Immature natural killer cell (primary cell): ENCODE results near the gene ZNF331. TPM values are rescaled to one million over a fixed set of nuclear protein-coding genes. Genes with fewer than 3 reads are reported as not detected.
A peak's percentile ranks its signal among the peaks of the same experiment; 100 is the strongest.
"Not testable (repeated sequence)": the region's sequence is repeated elsewhere in the genome, so short reads cannot be mapped to it uniquely, and the experiment has no call there.

Experiments
- DNase-seq, 3 donors: peaks; one replicate each; pipeline ENCODE4 v3.0.0; 2022; ENCODE audit warnings: mixed read lengths in 1 of 3
- H3K27ac Mint-ChIP-seq, 6 donors: one replicate each; pipeline ENCODE4 v1.8.0; 2020; ENCODE audit warnings: mixed read lengths in 6 of 6, mild to moderate bottlenecking in 5 of 6, inconsistent platforms in 4 of 6, moderate library complexity in 3 of 6
- H3K27me3 Mint-ChIP-seq, 3 donors: one replicate each; pipeline ENCODE4 v1.8.0; 2020 to 2021; ENCODE audit warnings: low read depth in 3 of 3, mild to moderate bottlenecking in 3 of 3, mixed read lengths in 3 of 3, moderate library complexity in 3 of 3, inconsistent platforms in 1 of 3
- H3K36me3 Mint-ChIP-seq, 3 donors: one replicate each; pipeline ENCODE4 v1.8.0; 2020; ENCODE audit warnings: mixed read lengths in 3 of 3, inconsistent platforms in 2 of 3, mild to moderate bottlenecking in 2 of 3
- H3K4me1 Mint-ChIP-seq, 2 donors: one replicate each; pipeline ENCODE4 v1.8.0; 2020; ENCODE audit warnings: inconsistent platforms in 2 of 2, mild to moderate bottlenecking in 2 of 2, mixed read lengths in 2 of 2, moderate library complexity in 1 of 2
- H3K4me3 Mint-ChIP-seq, 5 donors: one replicate each; pipeline ENCODE4 v1.8.0; 2020; ENCODE audit warnings: mild to moderate bottlenecking in 5 of 5, mixed read lengths in 5 of 5, inconsistent platforms in 3 of 5, moderate library complexity in 3 of 5
- H3K9me3 Mint-ChIP-seq, 6 donors: one replicate each; pipeline ENCODE4 v1.8.0; 2020; ENCODE audit warnings: mild to moderate bottlenecking in 6 of 6, mixed read lengths in 6 of 6, inconsistent platforms in 4 of 6, moderate library complexity in 3 of 6
- polyA plus RNA-seq, 3 donors: library from polyadenylated mRNA; unstranded; fragments of 300-500 nt; fragmentation: Illumina TruSeq; gene quantifications; one replicate each; pipeline ENCODE4 v1.2.3, GENCODE V29; 2021

ZNF331 gene
- polyA plus RNA-seq, 3 donors from 2014 or later = 11.8 to 35.8 (median 21.8) TPM

DNA sequence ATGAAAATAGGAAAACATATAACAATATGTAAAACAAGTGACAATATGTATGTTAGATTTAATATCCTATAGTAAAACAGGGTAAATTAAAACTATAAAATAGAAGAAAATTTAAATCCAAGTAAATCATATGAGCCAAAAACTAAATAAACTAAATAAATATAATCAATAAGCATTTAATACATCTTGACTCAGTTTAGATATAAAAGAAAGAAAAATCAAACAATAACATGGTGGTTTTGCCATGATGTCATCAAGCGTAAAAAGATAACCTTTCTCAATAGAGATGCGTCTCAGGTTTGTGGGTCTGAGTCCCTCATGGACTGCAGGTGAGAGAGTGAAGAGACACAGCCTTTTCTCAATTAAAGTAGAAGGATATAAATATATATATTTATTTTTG lies 26.6 kb upstream of the ZNF331 start:
- H3K36me3 Mint-ChIP-seq = peaks cover 0 to 2% (median 0%) of the 10 kb centered on the region in 3 donors
- no peak overlapping the region for H3K27ac Mint-ChIP-seq
- H3K27me3 Mint-ChIP-seq = peaks cover 0 to 6% (median 0%) of the 10 kb centered on the region in 3 donors
- H3K4me1 Mint-ChIP-seq = no peaks in the 10 kb centered on the region
- DNase-seq = no peak
- no peak overlapping the region for H3K4me3 Mint-ChIP-seq
- peaks cover 0 to 3% (median under 1%) of the 10 kb centered on the region in 6 donors for H3K9me3 Mint-ChIP-seq

DNA sequence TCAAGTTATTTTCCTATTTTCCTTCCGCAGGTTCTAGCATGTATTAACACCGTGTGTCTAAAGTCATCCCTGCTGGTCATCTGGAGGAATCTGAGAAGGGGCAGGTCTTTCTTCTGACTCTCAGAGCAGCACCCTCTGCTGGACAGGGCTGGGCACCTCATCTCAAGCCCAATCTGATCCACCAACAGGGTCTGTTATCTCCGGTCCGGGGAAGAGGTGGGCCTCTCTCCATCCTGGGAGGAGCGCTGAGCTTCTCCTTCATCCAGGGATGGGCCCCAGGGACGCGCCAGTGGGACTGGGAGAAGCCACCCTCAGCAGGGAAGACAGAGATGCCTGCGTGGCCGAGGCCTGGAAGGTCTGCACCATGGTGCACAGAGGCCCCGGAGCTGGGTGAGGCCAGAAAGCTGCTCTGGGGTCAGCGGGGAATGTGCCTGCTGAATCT lies 26.0 kb upstream of the ZNF331 start:
- no peak overlapping the region for H3K4me3 Mint-ChIP-seq
- no peaks in the 10 kb centered on the region for H3K4me1 Mint-ChIP-seq
- DNase-seq = peak; percentile 40 to 57 (median 52)
- H3K36me3 Mint-ChIP-seq = no peaks in the 10 kb centered on the region
- H3K9me3 Mint-ChIP-seq = peaks cover 0 to 2% (median 0%) of the 10 kb centered on the region in 6 donors
- peaks cover 0 to 3% (median 0%) of the 10 kb centered on the region in 3 donors for H3K27me3 Mint-ChIP-seq
- no peak overlapping the region for H3K27ac Mint-ChIP-seq

DNA sequence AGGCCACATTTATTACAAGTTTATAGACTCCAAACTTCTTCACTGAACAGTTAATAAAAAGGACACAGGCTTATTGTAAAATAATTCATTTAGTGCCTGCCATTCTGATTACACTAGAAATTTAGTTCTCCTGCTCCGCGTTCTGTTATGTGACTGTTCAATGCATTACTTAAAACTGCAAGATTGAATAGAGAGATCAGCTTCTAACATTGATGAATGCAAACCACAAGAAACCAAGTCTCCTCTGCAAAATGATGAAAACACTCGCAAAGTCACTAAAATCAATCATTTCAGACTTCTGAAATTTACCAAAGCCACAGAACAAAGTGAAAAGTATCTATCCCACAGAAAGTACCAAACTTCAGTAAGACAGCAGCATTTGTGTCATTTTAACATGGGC lies 22.9 kb upstream of the ZNF331 start:
- H3K9me3 Mint-ChIP-seq, DNase-seq, H3K4me3 Mint-ChIP-seq, H3K27me3 Mint-ChIP-seq, H3K27ac Mint-ChIP-seq, H3K36me3 Mint-ChIP-seq, H3K4me1 Mint-ChIP-seq: not testable (repeated sequence)

DNA sequence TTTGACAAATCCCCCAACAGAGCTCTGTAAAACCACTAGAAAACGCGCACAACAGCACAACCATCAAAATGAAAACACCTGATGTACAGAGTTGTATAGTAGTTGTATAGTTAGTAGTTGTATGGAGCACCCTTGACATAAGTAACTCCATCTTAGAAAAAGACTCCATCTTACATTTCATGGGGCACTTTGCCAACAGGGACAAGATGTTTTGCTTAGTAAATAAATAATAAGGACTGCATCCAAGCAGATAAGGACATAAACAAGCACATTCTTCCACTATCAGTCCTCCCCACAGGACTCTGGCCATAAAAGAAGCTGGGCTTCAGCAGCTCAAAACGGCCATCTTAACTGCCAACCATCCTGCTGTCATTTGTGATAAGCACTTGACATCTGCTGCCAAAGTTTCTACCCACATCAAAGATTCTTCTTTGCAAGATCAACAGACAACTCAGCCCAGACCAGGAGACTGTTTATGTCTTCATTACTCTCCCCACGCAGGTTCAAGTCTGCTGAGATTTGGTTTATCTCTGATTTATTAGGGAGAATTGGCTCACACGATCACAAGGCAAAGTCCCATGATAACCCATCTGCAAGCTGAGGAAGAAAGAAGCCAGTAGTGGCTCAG lies 20.7 kb upstream of the ZNF331 start:
- DNase-seq = no peak
- Mint-ChIP-seq H3K4me1 (peaks cover 16 to 17% of the 10 kb centered on the region in 2 donors), H3K9me3 (peaks cover 0 to 3% (median 0%) of the 10 kb centered on the region in 6 donors), H3K27ac (no peak overlapping the region), H3K27me3 (peaks cover 0 to 6% (median 2%) of the 10 kb centered on the region in 3 donors), H3K4me3 (no peak overlapping the region), H3K36me3 (peaks cover 0 to 3% (median 0%) of the 10 kb centered on the region in 3 donors)

DNA sequence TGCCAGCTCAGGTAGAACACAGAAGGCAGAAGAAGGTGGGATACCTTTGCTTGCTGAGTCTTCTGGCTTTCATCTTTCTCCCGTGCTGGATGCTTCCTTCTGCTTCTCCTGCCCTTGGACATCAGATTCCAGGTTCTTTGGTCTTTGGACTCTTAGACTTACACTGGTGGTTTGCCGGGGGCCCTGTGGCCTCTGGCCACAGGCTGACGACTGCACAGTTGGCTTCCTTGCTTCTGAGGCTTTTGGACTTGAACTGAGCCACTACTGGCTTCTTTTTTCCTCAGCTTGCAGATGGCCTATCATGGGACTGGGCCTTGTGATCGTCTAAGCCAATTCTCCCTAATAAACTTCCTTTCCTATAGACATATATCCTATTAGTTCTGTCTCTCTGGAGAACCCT lies 19.8 kb upstream of the ZNF331 start:
- Mint-ChIP-seq H3K4me1 (peaks cover 16 to 17% of the 10 kb centered on the region in 2 donors), H3K4me3 (no peak overlapping the region), H3K36me3 (peaks cover 0 to 3% (median 0%) of the 10 kb centered on the region in 3 donors), H3K9me3 (peaks cover 0 to 3% (median 0%) of the 10 kb centered on the region in 6 donors), H3K27ac (no peak overlapping the region), H3K27me3 (peaks cover 0 to 6% (median 2%) of the 10 kb centered on the region in 3 donors)
- DNase-seq = no peak

DNA sequence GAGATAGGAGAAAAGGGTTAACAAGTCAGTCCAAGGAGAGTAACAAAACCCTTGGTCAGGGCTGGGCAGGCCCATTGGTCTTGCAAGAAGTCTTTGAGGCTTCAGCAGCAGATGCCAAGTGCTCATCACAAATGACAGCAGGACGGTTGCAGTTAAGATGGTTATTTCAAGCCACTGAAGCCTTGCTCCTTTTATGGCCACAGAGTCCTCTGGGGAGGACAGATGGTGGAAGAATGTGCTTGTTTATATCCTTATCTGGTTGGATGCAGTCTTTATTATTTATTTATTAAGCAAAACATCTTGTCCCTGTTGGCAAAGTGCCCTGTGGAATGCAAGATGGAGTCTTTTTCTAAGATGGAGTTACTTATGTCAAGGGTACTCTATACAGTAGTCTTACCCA lies 19.2 kb upstream of the ZNF331 start:
- peaks cover 0 to 6% (median 2%) of the 10 kb centered on the region in 3 donors for H3K27me3 Mint-ChIP-seq
- no peak for DNase-seq
- peaks cover 0 to 3% (median 0%) of the 10 kb centered on the region in 6 donors for H3K9me3 Mint-ChIP-seq
- H3K36me3 Mint-ChIP-seq = peaks cover 4 to 5% (median 4%) of the 10 kb centered on the region in 3 donors
- peaks cover 16 to 17% of the 10 kb centered on the region in 2 donors for H3K4me1 Mint-ChIP-seq
- H3K4me3 Mint-ChIP-seq = peak overlapping the region; percentile 0 to 52 (median 37)
- peak overlapping the region in 1 of 6 donors; percentile 32 for H3K27ac Mint-ChIP-seq

DNA sequence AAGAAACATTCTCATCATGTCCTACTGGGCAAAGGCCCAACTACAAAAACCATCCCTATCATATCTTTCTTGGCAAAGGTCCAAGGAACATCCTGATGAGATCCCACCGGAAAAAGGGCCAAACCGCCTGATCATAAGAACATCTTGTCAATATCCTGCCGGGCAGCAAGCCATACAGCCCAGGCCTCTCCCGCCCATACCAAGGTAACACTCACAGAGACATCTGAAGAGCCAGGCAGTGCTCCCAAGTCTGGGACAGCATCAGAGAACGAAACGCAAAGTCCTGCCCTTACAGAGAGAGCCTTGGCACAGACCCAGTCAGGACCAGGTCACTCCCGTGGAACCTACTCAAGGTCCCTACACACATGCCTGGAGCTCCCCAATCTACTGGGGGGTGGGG lies 18.5 kb upstream of the ZNF331 start:
- H3K36me3 Mint-ChIP-seq = peaks cover 7 to 8% (median 7%) of the 10 kb centered on the region in 3 donors
- DNase-seq = no peak

DNA sequence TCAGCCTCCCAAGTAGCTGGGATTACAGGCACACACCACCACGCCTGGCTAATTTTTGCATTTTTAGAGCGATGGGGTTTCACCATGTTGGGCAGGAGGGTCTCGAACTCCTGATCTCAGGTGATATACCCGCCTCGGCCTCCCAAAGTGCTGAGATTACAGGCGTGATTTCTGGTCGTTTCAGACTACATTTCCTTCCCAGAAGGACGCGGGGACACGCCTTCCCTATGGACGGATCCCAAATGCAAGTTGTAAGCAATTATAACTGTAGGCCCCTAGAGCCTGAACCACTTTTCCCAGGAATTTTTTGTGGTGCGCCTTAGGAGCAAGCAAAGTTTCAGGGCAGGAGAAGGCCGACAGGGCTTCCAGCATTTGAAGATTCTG lies 17.8 kb upstream of the ZNF331 start:
- Mint-ChIP-seq H3K27ac (peak overlapping the region; percentile 92 to 98 (median 95)), H3K9me3 (peaks cover 0 to 3% (median 0%) of the 10 kb centered on the region in 6 donors), H3K4me3 (peak overlapping the region; percentile 93 to 99 (median 98)), H3K4me1 (peaks cover 16 to 17% of the 10 kb centered on the region in 2 donors), H3K27me3 (peaks cover 2 to 6% (median 2%) of the 10 kb centered on the region in 3 donors), H3K36me3 (peaks cover 7 to 11% (median 9%) of the 10 kb centered on the region in 3 donors)
- DNase-seq = no peak

More for the DNA sequence above, 18.5 kb upstream of the ZNF331 start:
- peak overlapping the region; percentile 24 to 68 (median 54) for H3K4me3 Mint-ChIP-seq
- peak overlapping the region in 3 of 6 donors; percentile 18 to 71 (median 31) for H3K27ac Mint-ChIP-seq
- H3K9me3 Mint-ChIP-seq = peaks cover 0 to 3% (median 0%) of the 10 kb centered on the region in 6 donors
- H3K4me1 Mint-ChIP-seq = peaks cover 16 to 17% of the 10 kb centered on the region in 2 donors
- H3K27me3 Mint-ChIP-seq = peaks cover 0 to 6% (median 2%) of the 10 kb centered on the region in 3 donors

DNA sequence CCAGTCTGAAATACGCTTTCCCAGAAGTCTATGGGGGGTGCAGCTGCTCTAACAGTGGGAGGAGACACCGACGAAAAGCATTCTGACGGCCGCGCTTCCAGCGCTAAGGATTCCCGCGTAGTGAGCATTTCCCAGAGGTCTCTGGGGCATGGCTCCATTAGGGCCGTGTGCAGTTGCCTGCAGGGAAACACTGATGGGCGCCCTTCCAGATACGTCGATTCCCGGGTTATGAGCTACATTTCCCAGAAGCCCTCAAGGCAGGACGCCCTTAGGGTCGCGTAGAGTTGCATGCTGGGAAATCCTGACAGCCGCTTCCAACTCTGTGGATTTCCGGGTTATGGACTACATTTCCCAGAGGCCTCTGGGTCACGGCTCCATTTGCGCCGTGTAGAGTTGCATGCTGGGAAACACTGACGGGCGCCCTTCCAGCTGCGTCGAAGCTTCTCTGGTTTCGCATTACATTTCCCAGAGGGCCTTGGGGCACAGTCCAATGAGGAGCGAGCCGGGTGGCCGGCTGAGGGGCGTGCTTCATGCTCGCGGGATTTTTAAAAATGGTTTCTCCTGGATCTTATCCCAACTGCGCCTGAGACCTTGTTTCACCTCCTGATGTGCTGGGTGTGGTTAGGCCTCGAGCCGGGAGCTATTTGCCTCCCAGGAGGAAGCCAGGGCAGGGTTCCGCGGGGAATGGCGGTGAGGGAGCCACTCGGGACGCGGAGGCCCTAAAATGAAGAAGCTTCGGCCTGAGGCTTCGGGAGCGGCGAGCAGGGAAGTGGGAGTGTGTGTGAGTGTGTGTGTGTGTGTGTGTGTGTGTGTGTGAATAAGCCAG lies 17.2 kb upstream of the ZNF331 start:
- H3K4me3 Mint-ChIP-seq = peak overlapping the region; percentile 93 to 99 (median 98)
- peak; percentile 87 to 88 (median 88) for DNase-seq
- peak overlapping the region; percentile 92 to 98 (median 95) for H3K27ac Mint-ChIP-seq
- peaks cover 16 to 17% of the 10 kb centered on the region in 2 donors for H3K4me1 Mint-ChIP-seq
- peaks cover 0 to 7% (median 5%) of the 10 kb centered on the region in 6 donors for H3K9me3 Mint-ChIP-seq
- peaks cover 13 to 16% (median 15%) of the 10 kb centered on the region in 3 donors for H3K36me3 Mint-ChIP-seq
- H3K27me3 Mint-ChIP-seq = peaks cover 2 to 6% (median 2%) of the 10 kb centered on the region in 3 donors

DNA sequence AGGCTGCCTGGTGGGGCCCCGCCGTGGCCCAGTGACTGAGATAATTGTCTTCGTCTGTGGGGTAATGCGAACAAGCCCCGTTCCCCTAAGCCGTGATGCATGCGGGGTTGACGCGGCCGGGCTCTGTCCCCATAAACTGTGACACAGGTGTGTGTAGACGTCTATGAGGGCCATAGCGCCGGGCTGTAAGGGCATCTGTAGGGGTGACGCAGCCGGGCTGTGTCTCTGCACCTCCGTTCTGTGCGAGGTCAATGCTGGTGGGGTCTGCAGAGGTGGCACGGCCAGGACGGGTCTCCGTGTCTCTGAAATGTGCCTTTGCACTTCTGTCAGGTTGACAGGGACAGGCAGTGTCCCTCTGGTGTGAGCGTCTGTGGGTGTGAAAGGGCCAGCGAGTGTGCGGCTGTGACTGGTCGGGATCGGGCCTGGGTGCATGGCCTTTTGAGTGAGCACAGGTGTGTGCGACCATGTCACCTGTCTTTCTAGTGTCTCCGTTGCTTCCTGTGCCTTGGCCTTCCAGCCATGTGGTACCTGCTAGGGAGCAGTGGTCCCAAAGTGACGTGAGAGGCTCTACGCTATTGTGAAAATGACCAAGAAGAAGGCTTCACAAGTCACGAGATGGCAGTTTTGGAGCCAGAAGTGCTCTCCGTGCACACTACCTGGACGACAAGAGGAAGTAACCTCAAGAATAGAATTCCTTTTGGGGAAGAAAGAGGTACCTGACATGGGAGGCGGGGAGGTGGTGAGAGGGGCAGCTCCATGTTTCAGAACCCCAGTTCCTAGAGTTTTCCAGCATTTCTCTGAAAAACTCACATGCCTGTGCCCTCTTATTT lies 16.4 kb upstream of the ZNF331 start:
- H3K27me3 Mint-ChIP-seq = peaks cover 2 to 6% (median 2%) of the 10 kb centered on the region in 3 donors

DNA sequence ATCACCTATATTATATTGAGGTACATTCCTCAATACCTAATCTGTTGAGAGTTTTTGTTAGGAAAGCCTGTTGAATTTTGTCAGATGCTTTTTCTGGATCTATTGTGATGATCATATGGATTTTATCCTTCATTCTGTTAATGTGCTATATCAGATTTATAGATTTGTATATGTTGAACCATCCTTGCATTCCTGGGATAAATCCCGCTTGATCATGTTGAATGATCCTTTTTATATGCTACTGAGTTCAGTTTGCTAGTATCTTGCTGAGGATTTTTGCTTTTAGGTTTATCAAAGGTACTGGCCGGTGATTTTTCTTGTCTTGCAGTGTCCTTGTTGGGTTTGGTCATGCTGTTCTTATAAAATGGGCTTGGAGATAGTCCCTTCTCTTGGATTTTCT lies 12.0 kb upstream of the ZNF331 start:
- no peak overlapping the region for H3K4me3 Mint-ChIP-seq

More for the DNA sequence above, 16.4 kb upstream of the ZNF331 start:
- no peak for DNase-seq
- Mint-ChIP-seq H3K4me3 (peak overlapping the region; percentile 93 to 99 (median 98)), H3K27ac (peak overlapping the region; percentile 69 to 98 (median 94)), H3K4me1 (peaks cover 16 to 17% of the 10 kb centered on the region in 2 donors), H3K36me3 (peaks cover 19 to 21% (median 21%) of the 10 kb centered on the region in 3 donors), H3K9me3 (peaks cover 5 to 13% (median 11%) of the 10 kb centered on the region in 6 donors)

DNA sequence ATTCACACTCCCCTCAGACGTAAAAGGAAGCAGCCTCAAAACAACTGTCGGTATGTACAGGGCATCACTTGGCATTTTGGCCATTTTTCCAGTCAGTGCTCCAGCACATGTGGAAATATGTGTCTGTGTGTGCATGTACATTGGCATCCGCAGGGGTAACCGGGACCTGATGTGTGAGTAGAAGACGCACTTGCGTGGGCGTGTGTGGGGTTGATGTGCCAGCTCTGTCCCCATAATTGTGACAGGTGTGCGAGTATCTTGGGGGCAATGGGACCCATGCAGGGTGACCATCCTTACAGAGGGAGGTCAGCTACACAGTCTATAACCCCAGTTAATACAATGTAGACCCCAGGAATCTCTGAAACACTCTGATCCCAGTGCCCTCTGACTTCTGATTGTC lies 7.3 kb upstream of the ZNF331 start:
- peaks cover 5 to 10% (median 7%) of the 10 kb centered on the region in 6 donors for H3K9me3 Mint-ChIP-seq
- no peak overlapping the region for H3K4me3 Mint-ChIP-seq
- no peak overlapping the region for H3K27ac Mint-ChIP-seq
- H3K36me3 Mint-ChIP-seq = peaks cover 10 to 28% (median 20%) of the 10 kb centered on the region in 3 donors
- no peak for DNase-seq
- H3K4me1 Mint-ChIP-seq = no peaks in the 10 kb centered on the region
- peaks cover 0 to 4% (median 0%) of the 10 kb centered on the region in 3 donors for H3K27me3 Mint-ChIP-seq

More for the DNA sequence above, 12.0 kb upstream of the ZNF331 start:
- H3K27ac Mint-ChIP-seq = no peak overlapping the region
- peaks cover 5 to 13% (median 12%) of the 10 kb centered on the region in 6 donors for H3K9me3 Mint-ChIP-seq
- DNase-seq = no peak
- peaks cover 21 to 37% (median 30%) of the 10 kb centered on the region in 3 donors for H3K36me3 Mint-ChIP-seq
- peaks cover 1 to 6% (median 4%) of the 10 kb centered on the region in 3 donors for H3K27me3 Mint-ChIP-seq
- H3K4me1 Mint-ChIP-seq = peaks cover 9 to 10% of the 10 kb centered on the region in 2 donors

DNA sequence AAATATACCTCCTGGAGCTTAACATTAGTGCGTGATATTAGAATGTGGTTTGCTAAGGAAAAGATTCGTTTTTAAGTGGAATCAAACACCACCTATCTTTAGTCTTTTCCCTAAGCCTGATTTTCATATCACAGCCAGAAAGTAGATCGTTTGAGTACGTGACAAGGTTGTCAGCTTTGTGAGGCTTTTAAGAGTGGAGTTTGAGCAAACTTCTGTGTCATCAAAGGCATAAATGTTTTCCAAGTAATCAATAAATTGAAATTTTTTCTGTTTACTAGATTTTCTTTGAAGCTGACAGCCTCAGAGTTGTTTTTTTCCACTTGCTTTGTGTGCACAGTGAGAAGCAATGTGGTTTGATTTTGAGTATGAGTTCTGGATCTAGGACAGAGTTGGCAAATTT lies 6.5 kb upstream of the ZNF331 start:
- H3K27ac Mint-ChIP-seq = no peak overlapping the region
- peaks cover 0 to 4% (median 0%) of the 10 kb centered on the region in 3 donors for H3K27me3 Mint-ChIP-seq
- H3K36me3 Mint-ChIP-seq = peaks cover 3 to 20% (median 14%) of the 10 kb centered on the region in 3 donors
- peaks cover 0 to 4% of the 10 kb centered on the region in 2 donors for H3K4me1 Mint-ChIP-seq
- H3K4me3 Mint-ChIP-seq = no peak overlapping the region
- H3K9me3 Mint-ChIP-seq = peaks cover 0 to 3% (median 0%) of the 10 kb centered on the region in 6 donors
- no peak for DNase-seq
